Measurements from ENCODE around the gene CUL3. TPM values are rescaled to one million over a fixed set of nuclear protein-coding genes. Genes with fewer than 3 reads are reported as not detected.

The CUL3 gene
- total RNA-seq: 31.6 and 48.1 TPM in 2 replicates

GRCh38 chr2:224585211-224586088 lies at the start of gene CUL3:
Gene CUL3, minus strand, starts transcription at chr2:224585363. Its CDS starts 354 bp downstream, at chr2:224585009.

Other genes starting within 250 kb of the CUL3 start
- 1.8 and 4.5 TPM in 2 replicates for gene FAM124B, start 183.3 kb downstream of the CUL3 start, total RNA-seq
- not detected in 2 replicates for gene CCDC195, start 131.0 kb upstream of the CUL3 start, total RNA-seq

Data from cardiac atrium fibroblast (primary cell).